GM20000 (cell line): ENCODE data around the gene CRTAC1.

Source experiments
- DNase-seq: peaks from one replicate; pipeline ENCODE4 v3.0.0; 2012; ENCODE audit warnings: low spot score
- CTCF ChIP-seq: IDR thresholded peaks from 2 replicates; pipeline ENCODE4 v1.5.1; 2012; ENCODE audit warnings: mild to moderate bottlenecking, control low read depth; ENCODE audit errors: extremely low read depth, missing control alignments

Gene CRTAC1

GRCh38 chr10:97861924-97862323, 168.5 kb downstream of the CRTAC1 start:
- TF ChIP-seq CTCF, result no peak
- no peak for DNase-seq

- no peak for DNase-seq
- no peak for TF ChIP-seq CTCF
Observed at GRCh38 chr10:97861097-97861750, 169.2 kb downstream of the CRTAC1 start.

- TF ChIP-seq CTCF, result no peak
- DNase-seq, result no peak
Observed at GRCh38 chr10:97858001-97858439, 172.4 kb downstream of the CRTAC1 start.

- no peak for TF ChIP-seq CTCF
Observed at GRCh38 chr10:97854743-97855142, 175.7 kb downstream of the CRTAC1 start.

GRCh38 chr10:97852840-97853405, 177.5 kb downstream of the CRTAC1 start:
- TF ChIP-seq CTCF, result no peak
- DNase-seq, result no peak

More at GRCh38 chr10:97854743-97855142, 175.7 kb downstream of the CRTAC1 start:
- no peak for DNase-seq

- no peak for DNase-seq
- TF ChIP-seq CTCF, result no peak
Observed at GRCh38 chr10:97852277-97852676, 178.1 kb downstream of the CRTAC1 start.

- no peak for DNase-seq
- no peak for TF ChIP-seq CTCF
Observed at GRCh38 chr10:97851341-97852001, 178.9 kb downstream of the CRTAC1 start.
